ENCODE measurements around the gene LPIN1. TPM values are rescaled to one million over a fixed set of nuclear protein-coding genes. Genes with fewer than 3 reads are reported as not detected.

Gene LPIN1
- polyA plus RNA-seq, 3 donors: 18.3 to 35.2 (median 29.3) TPM

- no peak for DNase-seq
Observed at GRCh38 chr2:11761259-11761658, 14.8 kb downstream of the LPIN1 start.

DNA sequence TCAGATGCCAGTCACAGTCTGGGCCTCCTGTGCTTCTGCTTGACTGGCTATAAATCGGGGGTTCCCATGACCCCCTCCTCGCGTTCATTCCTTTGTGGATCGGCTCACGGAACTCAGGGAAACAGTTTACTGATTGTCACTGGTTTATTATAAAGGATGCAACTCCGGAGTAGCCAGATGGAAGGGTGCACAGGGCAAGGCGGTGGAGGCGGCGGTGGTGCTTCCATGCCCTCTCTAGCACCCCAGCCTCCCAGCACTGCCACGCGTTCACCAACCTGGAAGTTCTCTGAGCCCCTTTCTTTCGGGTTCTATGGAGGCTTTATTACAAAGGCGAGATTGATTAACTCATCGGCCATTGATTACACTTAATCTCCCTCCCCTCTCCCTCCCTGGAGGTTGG, 15.6 kb downstream of the LPIN1 start:
- no peak for DNase-seq

- no peak for DNase-seq
Observed at GRCh38 chr2:11762799-11763461, 16.5 kb downstream of the LPIN1 start.

DNA sequence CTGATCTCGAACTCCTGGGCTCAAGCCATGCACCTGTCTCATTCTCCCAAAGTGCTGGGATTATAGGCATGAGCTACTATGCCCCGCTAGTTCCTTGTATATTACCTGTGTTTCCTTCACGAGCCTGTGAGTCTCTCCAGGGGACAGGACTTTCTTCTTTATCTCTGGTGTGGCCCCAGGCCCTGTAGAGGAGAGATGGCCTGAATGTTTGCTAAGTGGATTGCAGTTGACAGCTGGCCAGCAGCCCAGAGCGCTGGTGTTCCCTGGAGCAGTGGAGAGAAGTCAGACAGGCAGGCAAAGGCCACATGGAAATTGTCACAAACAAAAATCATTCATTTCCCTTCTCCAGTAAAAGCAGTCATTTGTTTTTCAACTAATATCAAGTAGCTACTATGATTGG, 17.9 kb downstream of the LPIN1 start:
- DNase-seq: no peak

- no peak for DNase-seq
Observed at GRCh38 chr2:11764920-11765319, 18.5 kb downstream of the LPIN1 start.

DNA sequence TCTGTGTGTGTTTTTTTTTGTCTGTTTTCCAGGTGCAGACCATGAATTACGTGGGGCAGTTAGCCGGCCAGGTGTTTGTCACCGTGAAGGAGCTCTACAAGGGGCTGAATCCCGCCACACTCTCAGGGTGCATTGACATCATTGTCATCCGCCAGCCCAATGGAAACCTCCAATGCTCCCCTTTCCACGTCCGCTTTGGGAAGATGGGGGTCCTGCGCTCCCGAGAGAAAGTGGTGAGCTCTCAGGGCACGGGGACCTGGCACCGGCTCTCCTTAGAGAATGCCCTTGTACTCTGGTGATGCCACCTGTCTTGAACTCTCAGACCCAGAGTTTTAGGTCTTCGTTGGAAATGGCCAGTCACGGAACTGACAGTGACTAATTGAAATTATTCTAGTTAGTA, 19.1 kb downstream of the LPIN1 start:
- DNase-seq: no peak

DNA sequence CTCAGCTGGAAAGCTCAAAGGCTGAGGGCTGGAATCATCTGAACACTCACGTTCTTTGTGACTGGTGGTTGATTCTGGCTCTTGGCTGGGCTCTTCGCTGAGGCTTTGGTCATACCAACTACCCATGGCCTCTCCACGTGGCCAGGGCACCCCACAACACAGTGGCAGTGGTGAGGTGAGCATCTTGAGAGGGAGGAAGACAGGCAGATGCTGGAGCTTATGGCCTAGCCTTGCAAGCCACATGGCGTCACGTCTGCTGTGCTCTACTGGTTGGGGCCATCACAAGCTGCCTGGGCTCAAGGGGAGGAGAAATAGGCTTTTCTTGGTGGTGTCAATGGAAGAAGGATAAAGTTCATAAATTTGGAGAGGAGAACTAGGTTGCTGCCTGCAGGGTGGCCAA, 19.6 kb downstream of the LPIN1 start:
- no peak for DNase-seq

- DNase-seq: no peak
Observed at GRCh38 chr2:11767779-11768178, 21.3 kb downstream of the LPIN1 start.

- DNase-seq: no peak
Observed at GRCh38 chr2:11768946-11769345, 22.5 kb downstream of the LPIN1 start.

DNA sequence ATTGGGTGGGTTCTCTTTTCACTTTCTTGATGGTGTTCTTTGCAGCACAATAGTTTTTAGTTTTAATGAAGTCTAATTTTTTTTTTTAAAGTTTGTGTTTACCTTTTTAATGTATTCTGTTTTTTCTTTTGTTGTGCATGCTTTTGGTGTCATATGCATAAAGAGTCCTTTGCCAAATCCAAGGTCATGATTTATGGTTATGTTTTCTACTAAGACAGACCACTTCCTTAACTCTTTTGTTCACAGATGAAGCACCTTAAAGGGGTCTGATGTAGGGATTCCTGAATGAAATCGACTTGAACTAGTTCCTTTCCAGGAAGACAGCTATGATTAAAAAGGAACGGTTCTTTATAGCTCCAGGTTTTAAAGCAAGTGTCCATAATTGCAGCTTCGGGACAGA, 23.1 kb downstream of the LPIN1 start:
- no peak for DNase-seq

DNA sequence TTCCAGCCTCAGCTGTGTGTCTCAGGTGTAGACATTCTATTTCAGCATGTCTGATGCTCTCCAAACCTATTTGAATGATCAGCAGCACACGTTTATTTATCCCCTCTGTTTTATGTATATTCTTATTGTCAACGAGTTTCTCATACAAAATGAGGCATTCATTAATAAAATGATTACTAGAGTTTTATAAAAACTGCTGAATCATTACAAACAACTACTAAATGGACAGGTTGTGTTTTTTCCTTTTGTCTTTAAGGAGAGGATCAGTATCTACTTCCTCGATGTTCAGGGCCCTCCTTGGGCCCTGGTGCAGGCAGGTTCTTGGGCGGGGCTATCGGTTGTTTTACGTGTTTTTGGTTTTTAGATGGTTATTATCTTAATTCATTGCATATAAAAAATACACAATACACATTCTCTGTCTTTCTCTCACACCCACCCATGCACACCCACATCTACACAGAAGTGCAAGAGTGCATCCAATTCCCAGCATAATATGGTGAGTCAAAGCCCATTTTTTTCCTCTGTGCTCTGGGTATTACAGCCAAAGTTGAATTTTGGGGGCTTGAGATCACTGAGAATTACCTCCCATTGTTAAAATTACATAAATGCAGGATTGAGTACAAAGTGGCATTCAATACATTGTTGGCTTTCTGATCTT, 24.2 kb downstream of the LPIN1 start:
- DNase-seq: no peak

GRCh38 chr2:11771971-11772615, 25.7 kb downstream of the LPIN1 start:
- no peak for DNase-seq

DNA sequence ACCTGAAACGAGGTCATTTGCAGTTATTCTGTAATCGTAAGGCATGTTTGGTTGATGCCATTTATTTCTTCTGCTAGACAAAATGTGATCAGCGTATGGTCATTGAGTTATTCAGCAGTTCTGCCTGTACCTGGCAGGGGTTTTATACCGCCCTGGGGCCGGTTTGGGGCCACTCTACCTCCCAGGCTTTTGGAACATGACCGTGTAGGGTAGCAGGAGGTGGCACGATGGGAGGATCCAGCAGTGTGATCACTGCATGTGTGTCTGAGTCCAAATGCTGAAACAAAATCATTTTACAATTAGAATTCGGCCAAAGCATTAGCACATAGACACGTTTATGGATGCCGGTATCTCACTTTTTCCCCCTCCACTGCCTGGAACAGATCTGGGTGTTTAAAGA, 26.7 kb downstream of the LPIN1 start:
- no peak for DNase-seq

- DNase-seq: no peak
Observed at GRCh38 chr2:11773747-11774525, 27.5 kb downstream of the LPIN1 start.

DNA sequence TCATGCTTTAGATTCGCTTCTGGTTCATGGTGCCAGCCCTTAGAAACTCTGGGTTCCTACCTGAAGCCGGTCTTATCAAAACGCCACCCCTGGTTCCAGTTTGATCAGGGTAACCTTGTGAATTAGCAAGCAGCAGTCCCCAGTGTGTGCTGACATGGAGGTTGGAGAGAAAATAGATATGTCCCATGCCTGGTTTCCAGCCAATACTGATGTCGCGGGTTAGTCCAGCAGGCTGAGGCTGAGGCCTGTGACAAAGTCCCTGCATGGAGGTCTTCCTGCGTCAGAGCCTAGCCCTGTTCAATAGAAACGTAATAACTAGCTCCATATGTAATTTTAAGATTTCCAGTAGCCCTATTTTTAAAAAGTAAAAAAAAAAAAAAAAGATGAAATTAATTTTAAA, 28.2 kb downstream of the LPIN1 start:
- DNase-seq: no peak

- no peak for DNase-seq
Observed at GRCh38 chr2:11775384-11775783, 29.0 kb downstream of the LPIN1 start.

DNA sequence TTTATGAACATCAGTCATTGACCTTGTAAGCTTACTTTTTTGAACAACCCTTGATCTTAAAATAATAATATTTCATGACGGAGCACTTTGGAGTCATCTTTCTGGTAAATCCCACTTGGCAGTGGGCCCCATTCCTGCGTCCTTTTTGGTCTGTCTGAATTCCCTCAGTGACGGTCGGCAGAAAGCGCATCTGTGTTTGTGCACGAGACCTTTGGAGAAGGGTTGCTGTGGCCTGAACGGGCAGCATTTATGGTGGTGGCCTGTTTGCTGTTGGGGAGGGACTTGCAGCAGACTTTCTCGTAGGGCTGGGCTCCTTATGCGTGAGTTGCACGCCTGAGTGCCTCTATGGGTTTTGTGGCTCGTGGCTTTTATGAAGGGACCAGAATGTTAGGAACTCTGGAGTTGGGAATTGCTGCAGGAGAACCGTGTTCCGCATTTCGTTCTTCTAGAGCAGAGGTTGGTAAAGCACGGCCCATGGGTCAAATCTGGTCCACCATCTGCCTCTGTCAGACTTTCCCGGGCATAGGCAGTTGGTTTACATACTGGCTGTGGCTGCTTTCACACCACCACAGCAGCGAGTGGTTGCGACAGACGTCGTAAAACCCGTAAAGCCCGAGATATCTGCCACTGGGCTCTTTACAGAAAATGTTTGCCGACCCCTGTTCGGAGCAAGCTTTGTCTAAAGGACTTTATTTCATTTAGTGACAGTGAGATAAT, 30.8 kb downstream of the LPIN1 start:
- no peak for DNase-seq

- DNase-seq: no peak
Observed at GRCh38 chr2:11777886-11778415, 31.5 kb downstream of the LPIN1 start.

GRCh38 chr2:11778416-11778815, 32.0 kb downstream of the LPIN1 start:
- DNase-seq: no peak

DNA sequence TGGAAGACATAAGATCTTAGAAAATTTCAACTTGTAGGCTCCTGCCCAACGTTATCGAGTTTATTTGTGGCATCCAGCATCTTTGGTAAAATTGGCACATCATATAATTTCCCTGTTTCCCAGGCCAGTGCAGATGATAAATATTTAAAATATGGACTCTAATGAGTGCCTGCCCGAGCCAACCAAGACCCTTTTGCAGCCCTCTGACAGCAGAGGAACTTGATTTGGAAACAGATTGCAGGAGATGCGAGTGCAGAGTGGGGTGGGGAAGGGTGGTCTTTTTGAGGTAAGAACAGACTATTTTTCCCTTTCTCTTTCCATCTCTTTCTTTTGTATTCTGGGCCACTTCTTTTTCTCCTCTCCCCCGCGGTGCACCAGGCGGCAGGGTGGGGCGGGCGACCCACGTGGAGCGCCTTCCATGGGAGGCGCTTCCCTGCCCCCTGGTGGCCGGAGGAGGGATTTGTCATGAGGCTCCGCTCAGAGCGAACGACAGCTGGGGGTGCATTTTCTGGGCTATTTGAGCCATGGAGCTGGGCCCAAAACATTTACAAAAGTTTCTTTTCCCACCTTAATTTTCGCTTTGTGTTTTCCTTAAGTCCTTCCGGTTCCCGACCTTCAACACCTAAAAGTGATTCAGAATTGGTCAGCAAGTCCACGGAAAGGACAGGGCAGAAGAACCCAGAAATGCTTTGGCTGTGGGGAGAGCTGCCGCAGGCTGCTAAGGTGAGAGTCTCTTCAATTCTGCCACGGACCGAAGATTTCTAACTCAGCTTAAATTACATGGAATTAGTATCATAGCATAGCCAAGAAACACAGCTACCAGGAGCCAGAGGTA, 32.7 kb downstream of the LPIN1 start:
- DNase-seq: peak; percentile 60

- peak; percentile 52 for DNase-seq
Observed at GRCh38 chr2:11781602-11782001, 35.2 kb downstream of the LPIN1 start.

All from renal pelvis (tissue), 4 donors.